NCI-H748 treated with DMSO at 0.1 percent for 48 hours (cell line): ENCODE results near the gene WFS1.

ENCODE experiments used
- DNase-seq: peaks from one replicate; lab custom pipeline; 2025; lab: John Stamatoyannopoulos, UW

Gene WFS1

GRCh38 chr4:6300359-6300758 is 30.7 kb downstream of the WFS1 start:
- no peak for DNase-seq

DNA sequence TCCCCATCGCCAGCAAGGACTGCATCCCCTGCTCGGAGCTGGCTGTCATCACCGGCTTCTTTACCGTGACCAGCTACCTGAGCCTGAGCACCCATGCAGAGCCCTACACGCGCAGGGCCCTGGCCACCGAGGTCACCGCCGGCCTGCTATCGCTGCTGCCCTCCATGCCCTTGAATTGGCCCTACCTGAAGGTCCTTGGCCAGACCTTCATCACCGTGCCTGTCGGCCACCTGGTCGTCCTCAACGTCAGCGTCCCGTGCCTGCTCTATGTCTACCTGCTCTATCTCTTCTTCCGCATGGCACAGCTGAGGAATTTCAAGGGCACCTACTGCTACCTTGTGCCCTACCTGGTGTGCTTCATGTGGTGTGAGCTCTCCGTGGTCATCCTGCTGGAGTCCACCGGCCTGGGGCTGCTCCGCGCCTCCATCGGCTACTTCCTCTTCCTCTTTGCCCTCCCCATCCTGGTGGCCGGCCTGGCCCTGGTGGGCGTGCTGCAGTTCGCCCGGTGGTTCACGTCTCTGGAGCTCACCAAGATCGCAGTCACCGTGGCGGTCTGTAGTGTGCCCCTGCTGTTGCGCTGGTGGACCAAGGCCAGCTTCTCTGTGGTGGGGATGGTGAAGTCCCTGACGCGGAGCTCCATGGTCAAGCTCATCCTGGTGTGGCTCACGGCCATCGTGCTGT is 31.5 kb downstream of the WFS1 start:
- no peak for DNase-seq

DNA sequence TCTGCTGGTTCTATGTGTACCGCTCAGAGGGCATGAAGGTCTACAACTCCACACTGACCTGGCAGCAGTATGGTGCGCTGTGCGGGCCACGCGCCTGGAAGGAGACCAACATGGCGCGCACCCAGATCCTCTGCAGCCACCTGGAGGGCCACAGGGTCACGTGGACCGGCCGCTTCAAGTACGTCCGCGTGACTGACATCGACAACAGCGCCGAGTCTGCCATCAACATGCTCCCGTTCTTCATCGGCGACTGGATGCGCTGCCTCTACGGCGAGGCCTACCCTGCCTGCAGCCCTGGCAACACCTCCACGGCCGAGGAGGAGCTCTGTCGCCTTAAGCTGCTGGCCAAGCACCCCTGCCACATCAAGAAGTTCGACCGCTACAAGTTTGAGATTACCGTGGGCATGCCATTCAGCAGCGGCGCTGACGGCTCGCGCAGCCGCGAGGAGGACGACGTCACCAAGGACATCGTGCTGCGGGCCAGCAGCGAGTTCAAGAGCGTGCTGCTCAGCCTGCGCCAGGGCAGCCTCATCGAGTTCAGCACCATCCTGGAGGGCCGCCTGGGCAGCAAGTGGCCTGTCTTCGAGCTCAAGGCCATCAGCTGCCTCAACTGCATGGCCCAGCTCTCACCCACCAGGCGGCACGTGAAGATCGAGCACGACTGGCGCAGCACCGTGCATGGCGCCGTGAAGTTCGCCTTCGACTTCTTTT is 32.2 kb downstream of the WFS1 start:
- no peak for DNase-seq

DNA sequence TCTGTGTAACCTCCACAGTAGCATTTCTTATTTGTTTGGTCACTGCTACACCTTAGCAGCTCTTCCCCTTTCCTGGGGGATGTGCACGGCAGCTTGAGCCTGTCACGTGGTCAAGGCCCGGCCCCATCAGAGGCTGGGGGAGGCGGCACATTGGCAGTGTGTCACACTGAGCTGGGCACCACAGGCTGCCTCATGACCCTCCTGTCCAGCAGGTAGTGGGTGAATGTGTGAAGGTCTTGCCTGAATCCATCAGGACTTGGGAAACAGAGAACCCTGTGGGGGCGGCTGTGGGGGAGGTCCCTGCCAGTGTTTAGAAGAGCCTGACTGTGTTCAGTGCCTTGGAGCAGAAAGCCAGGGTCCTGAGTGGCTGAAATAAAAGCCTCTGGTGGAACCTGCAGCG is 33.2 kb downstream of the WFS1 start:
- no peak for DNase-seq

DNA sequence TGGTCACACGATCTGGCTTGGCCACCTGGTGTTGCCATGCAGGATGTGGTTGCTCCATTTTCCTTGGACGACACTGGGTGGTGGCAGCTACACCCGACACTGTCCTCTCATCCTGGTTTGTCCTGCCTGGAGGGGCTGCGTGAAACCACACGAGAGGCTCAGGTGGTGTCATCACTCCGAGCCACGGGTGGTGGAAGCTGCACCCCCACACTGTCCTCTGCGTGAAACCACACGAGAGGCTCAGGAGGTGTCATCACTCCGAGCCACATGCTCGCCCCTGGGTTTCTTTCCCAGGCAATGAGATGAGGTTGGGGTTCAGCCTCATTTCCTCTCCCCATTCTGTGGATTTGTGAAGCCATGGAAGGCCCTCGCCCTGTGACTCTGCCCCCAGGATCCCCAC is 34.3 kb downstream of the WFS1 start:
- DNase-seq: no peak

DNA sequence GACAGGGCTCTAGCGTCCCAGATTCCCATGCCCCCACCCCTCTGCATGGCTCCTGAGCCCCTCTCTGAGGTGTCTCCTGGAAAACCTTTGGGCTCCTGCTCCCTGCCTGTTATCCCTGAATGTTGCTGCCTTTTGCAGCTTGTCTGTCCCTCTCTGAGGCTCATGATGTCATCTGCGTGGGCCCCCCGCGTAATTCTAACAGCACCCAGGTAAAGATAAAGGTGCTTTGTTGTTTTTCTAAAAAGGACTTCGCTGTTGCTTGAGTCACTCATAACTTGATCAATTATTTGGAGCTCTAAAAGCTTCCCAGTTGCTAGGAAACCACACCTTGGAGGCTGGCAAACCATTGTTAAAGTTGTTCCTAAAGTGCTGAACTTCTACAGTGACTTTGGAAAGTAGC is 36.6 kb downstream of the WFS1 start:
- no peak for DNase-seq

DNA sequence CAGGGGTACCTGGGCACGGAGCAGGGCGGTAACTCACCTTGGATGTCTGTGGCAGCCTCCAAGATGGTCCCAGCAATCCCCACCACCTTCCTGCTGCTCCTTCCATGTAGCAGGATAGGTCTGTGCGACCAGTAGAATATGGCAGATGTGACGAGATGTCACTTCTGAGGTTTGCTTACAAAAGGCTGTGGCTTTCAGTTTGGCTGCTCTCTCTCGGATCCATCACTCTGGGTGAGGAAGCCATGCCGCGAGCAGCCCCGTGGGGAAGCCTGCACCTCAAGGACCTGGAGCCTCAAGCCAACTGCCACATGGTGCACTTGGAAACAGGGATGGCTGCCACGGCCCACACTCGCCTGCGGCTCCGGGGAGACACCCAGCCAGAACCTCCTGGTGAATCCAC is 37.6 kb downstream of the WFS1 start:
- DNase-seq: no peak

GRCh38 chr4:6307891-6308290 is 38.2 kb downstream of the WFS1 start:
- DNase-seq: no peak

DNA sequence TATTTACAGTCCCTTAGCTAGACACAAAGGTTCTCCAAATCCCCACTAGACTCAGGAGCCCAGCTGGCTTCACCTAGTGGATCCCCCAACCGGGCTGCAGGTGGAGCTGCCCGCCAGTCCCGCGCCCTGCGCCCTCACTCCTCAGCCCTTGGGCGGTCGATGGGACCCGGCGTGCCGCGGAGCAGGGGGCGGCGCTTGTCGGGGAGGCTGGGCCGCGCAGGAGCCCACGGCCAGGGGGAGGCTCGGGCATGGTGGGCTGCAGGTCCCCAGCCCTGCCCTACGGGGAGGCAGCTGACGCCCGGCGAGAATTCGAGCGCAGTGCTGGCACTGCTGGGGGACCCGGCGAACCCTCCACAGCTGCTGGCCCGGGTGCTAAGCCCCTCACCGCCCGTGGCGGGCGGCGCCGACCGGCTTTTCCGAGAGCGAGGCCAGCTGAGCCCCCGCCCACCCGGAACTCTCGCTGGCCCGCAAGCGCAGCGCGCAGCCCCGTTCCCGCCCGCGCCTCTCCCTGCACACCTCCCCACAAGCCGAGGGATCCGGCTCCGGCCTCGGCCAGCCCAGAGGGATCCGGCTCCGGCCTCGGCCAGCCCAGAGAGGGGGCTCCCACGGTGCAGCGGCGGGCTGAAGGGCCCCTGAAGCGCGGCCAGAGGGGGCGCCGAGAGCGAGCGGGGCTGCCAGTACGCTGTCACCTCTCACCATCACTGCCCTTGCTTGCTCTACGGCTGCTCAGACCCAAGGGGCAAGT is 39.4 kb downstream of the WFS1 start:
- no peak for DNase-seq

DNA sequence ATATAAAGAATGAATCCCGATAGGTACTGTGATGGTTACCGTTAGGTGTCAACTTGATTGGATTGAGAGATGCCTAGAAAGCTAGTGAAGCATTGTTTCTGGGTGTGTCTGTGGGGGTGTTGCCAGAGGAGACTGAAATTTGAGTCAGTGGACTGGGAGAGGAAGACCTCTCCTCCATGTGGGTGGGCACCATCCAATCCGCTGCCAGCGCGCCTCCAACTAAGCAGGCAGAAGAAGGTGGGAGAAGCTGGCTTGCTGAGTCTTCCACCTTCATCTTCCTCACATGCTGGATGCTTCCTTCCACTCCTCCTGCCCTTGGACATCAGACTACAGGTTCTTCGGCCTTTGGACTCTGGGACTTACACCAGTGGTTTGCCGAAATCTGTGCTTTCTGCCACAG is 40.1 kb downstream of the WFS1 start:
- no peak for DNase-seq

DNA sequence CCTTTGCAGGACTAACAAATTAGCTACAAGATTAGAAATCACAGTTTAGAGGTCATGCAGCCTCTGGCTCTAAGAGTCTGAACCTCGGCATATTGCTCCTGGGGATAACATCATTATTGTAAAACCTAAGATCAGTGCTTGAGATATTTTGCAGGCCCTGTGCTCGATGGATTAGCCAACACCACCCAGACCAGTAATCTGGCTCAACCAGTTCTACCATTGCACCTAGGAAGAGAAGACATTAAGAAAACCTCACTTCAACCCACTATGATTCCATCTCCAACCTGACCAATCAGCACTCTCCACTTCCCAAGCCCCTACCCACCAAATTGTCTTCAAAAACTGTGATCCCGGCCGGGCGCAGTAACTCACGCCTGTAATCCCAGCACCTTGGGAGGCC is 43.6 kb downstream of the WFS1 start:
- DNase-seq: no peak

GRCh38 chr4:6316461-6317003 is 46.9 kb downstream of the WFS1 start:
- no peak for DNase-seq

DNA sequence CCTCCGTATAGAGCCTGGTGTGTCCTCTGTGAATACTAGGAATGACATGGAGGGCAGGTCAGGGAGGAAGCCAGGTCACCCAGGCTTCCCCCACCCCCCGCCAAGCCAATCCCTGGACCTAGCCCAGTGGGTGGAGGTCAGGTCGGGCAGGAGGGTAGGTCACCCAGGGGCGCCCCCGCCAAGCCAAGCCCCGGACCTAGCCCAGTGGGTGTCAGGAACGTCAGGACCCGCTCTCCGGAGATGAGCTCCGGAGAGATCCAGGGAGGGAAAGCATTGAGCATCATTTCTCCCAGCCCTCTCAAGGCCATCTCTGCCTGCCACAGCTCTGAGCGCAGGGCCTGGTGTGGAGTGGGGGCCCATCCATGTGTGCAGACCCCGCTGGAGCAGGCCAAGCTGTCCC is 48.6 kb downstream of the WFS1 start:
- DNase-seq: no peak

DNA sequence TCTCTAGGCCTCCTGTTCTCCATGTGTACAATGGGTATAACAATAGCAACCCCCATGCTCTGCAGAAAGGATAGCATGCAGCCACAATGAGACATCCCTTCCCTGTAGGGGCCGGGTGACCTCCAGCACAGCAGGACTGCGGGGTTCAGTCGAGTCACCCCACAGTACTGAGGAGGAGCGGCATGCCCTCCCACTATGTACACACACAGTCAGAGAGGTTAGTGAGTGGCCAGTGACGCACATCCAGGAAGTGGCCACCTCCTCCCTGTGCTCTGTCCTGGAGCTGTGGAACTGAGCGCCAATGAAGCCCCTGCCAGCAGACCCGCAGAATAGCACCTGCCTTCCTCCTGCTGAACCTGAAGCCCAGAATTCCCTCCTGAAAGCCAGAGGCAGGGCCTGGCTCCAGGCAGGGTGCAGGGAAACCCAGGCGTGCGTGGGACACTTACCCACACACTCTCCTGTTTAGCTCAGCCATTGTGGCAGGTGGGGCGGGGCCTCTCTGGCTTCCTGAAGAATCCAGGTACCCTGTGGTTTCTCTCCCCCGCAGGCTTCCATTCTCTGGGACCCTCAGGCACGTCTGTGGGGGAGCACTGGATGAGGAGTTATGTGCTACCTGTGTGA is 50.0 kb downstream of the WFS1 start:
- no peak for DNase-seq

- no peak for DNase-seq
Measured at GRCh38 chr4:6320663-6321062, 51.0 kb downstream of the WFS1 start.

- no peak for DNase-seq
Measured at GRCh38 chr4:6321361-6321760, 51.7 kb downstream of the WFS1 start.

GRCh38 chr4:6322067-6322760 is 52.6 kb downstream of the WFS1 start:
- DNase-seq: no peak

- no peak for DNase-seq
Measured at GRCh38 chr4:6322761-6323566, 53.3 kb downstream of the WFS1 start.

DNA sequence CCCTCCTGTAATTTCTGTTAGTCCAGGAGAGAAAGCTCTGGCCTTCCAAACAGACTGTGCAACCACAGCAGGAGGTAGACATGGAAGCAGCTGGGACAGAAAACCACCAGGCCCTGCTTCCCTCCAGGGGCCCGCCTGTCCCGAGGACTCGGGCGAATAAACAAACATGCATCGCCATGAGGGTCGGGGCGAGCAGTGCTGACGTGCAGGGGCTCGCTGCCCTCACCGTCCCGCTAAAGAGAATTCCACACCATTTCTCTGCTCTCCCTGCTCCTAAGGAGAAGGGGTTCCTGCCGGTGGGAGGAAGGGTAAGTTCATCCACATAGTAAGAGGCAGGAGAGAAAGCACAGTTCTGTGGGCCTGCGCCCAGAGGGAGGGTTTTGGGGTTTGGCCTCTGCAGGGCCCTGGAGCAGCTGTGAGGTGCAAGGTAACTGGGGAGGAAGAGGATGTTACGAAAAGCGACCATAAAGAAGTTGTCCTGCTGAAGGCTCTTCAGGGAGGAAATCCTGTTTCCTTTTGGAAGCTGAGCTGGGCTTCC is 54.9 kb downstream of the WFS1 start:
- no peak for DNase-seq

- no peak for DNase-seq
Measured at GRCh38 chr4:6324999-6325787, 55.5 kb downstream of the WFS1 start.
